Hepatocyte (in vitro differentiated cells): Measurements from ENCODE around the gene NR3C2.

ENCODE experiments used
- CTCF ChIP-seq: fragments of 200-600 bp; sonication (generic); IDR thresholded peaks from 2 replicates; pipeline ENCODE4 v1.5.1; 2016; ENCODE audit warnings: antibody characterized with exemption, mild to moderate bottlenecking; ENCODE audit not compliant: poor library complexity
- EZH2 ChIP-seq: fragments of 200-600 bp; sonication (generic); IDR thresholded peaks from 2 replicates; pipeline ENCODE4 v1.6.1; 2016; ENCODE audit warnings: antibody characterized with exemption, mild to moderate bottlenecking, borderline replicate concordance

GRCh38 chr4:148071009-148071408, 371.2 kb downstream of the NR3C2 start:
- TF ChIP-seq CTCF: no peak
- no peak for TF ChIP-seq EZH2
